NB4 (cell line): Measurements from ENCODE around the gene MEGF9.

Experiments
- MAX ChIP-seq: IDR thresholded peaks from 2 replicates; pipeline ENCODE4 v1.6.1; 2011; ENCODE audit warnings: low read depth, low read length
- MYC ChIP-seq: IDR thresholded peaks from 2 replicates; pipeline ENCODE4 v1.6.1; 2011; ENCODE audit warnings: low read depth, low read length
- POLR2A ChIP-seq: IDR thresholded peaks from 2 replicates; pipeline ENCODE4 v1.6.1; 2011; ENCODE audit warnings: mild to moderate bottlenecking; ENCODE audit not compliant: insufficient read length; ENCODE audit errors: extremely low read depth
- TF ChIP-seq, protein P1 (sequence below): IDR thresholded peaks from one replicate; pipeline ENCODE4 v1.5.1; 2012; ENCODE audit warnings: low read depth, low read length

DNA sequence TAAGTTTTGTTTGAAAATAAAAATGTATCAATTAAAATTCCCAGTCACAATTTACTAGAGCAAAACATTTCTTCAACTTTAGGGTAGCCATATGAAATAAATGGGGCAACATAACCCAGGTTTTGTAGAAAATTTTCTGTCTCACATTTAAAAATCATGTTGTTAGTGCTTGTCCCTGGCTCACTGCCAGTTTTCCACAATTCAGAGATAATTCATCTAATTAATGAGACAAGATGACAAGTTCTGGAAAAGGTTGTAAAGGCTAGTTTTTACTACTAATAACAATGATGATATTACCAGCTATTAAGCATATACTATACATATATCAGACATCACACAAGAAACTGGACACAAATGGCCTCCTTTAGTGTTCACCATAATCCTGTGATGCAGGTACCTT, 45.9 kb downstream of the MEGF9 start:
- TF ChIP-seq, protein P1, sequence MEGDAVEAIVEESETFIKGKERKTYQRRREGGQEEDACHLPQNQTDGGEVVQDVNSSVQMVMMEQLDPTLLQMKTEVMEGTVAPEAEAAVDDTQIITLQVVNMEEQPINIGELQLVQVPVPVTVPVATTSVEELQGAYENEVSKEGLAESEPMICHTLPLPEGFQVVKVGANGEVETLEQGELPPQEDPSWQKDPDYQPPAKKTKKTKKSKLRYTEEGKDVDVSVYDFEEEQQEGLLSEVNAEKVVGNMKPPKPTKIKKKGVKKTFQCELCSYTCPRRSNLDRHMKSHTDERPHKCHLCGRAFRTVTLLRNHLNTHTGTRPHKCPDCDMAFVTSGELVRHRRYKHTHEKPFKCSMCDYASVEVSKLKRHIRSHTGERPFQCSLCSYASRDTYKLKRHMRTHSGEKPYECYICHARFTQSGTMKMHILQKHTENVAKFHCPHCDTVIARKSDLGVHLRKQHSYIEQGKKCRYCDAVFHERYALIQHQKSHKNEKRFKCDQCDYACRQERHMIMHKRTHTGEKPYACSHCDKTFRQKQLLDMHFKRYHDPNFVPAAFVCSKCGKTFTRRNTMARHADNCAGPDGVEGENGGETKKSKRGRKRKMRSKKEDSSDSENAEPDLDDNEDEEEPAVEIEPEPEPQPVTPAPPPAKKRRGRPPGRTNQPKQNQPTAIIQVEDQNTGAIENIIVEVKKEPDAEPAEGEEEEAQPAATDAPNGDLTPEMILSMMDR, result no peak
- TF ChIP-seq POLR2A, result no peak
- no peak for TF ChIP-seq MAX
- TF ChIP-seq MYC, result no peak
